H1 (cell line): Measurements from ENCODE around the gene DOP1A. TPM values are rescaled to one million over a fixed set of nuclear protein-coding genes. Genes with fewer than 3 reads are reported as not detected.

Experiments used
- CTCF ChIA-PET: fragments of 300-600 bp; sonication (Branson Sonifier 250); formaldehyde crosslinking; loops from one replicate; lab custom pipeline; 2021; ENCODE audit not compliant: partially characterized antibody; lab: Charles Lee
- POLR2A ChIA-PET: fragments of 300-600 bp; sonication (Branson Sonifier 250); formaldehyde crosslinking; loops from one replicate; lab custom pipeline; 2021; ENCODE audit warnings: inconsistent platforms; ENCODE audit not compliant: partially characterized antibody; lab: Charles Lee
- DNase-seq, 2 experiments: peaks; one replicate each; pipeline versions ENCODE4 v3.0.0 to v3.0.0-alpha.2; 2010 to 2022; ENCODE audit warnings: low spot score in 2 of 2, low read depth in 1 of 2, mixed read lengths in 1 of 2
- FAIRE-seq: peaks from 2 replicates; lab custom pipeline; 2011; peaks lifted over from hg19 to GRCh38; lab: Jason Lieb, UNC
- H2AFZ ChIP-seq: 2 replicates; pipeline ENCODE4 v1.8.1; 2012; ENCODE audit warnings: low read length, inconsistent platforms
- H2AK5ac ChIP-seq: 2 replicates; pipeline ENCODE4 v1.6.1; 2013; ENCODE audit warnings: low read depth, low read length
- H2BK120ac ChIP-seq: replicated peaks from 2 replicates; pipeline ENCODE3; 2013; ENCODE audit warnings: low read depth, low read length, inconsistent platforms
- H2BK12ac ChIP-seq: 2 replicates; pipeline ENCODE4 v1.6.1; 2013; ENCODE audit warnings: low read depth, low read length
- H2BK15ac ChIP-seq: 2 replicates; pipeline ENCODE4 v1.6.1; 2013; ENCODE audit warnings: low read length
- H2BK20ac ChIP-seq: 2 replicates; pipeline ENCODE4 v1.6.1; 2013; ENCODE audit warnings: low read length
- H2BK5ac ChIP-seq: 2 replicates; pipeline ENCODE4 v1.6.1; 2013; ENCODE audit warnings: low read depth, low read length
- H3K14ac ChIP-seq: 2 replicates; pipeline ENCODE4 v1.6.1; 2013; ENCODE audit warnings: inconsistent platforms; ENCODE audit not compliant: insufficient read length
- H3K18ac ChIP-seq: 2 replicates; pipeline ENCODE4 v1.6.1; 2013; ENCODE audit warnings: low read length; ENCODE audit errors: extremely low read depth
- H3K23ac ChIP-seq: 2 replicates; pipeline ENCODE4 v1.6.1; 2013; ENCODE audit warnings: inconsistent platforms; ENCODE audit not compliant: insufficient read length
- H3K23me2 ChIP-seq: 2 replicates; pipeline ENCODE4 v1.6.1; 2013; ENCODE audit warnings: low read depth, low read length
- H3K27ac ChIP-seq: 2 replicates; pipeline ENCODE4 v1.6.1; 2011; ENCODE audit warnings: low read depth, low read length, inconsistent platforms
- H3K27me3 ChIP-seq, 4 experiments: replicated peaks in 1 of 4; 1 replicate in 1 of 4; 2 replicates in 3 of 4; pipeline versions ENCODE4 v1.6.1 to v1.8.1; 2011 to 2013; ENCODE audit warnings: low read length in 3 of 4, mild to moderate bottlenecking in 3 of 4, inconsistent platforms in 2 of 4, mixed read lengths in 2 of 4, moderate library complexity in 1 of 4; ENCODE audit not compliant: control insufficient read depth in 3 of 4, insufficient read depth in 3 of 4; ENCODE audit errors: extremely low read depth in 1 of 4
- H3K36me3 ChIP-seq, 4 experiments: 2 replicates each; pipeline versions ENCODE4 v1.6.1 to v1.8.1; 2011 to 2013; ENCODE audit warnings: mild to moderate bottlenecking in 4 of 4, low read length in 3 of 4, moderate library complexity in 2 of 4, control low read depth in 1 of 4, inconsistent platforms in 1 of 4; ENCODE audit not compliant: insufficient read depth in 4 of 4, control insufficient read depth in 2 of 4
- H3K4ac ChIP-seq: replicated peaks from 2 replicates; pipeline ENCODE3; 2013; ENCODE audit warnings: low read length, low read depth, mixed read lengths, inconsistent platforms; ENCODE audit not compliant: insufficient read length
- H3K4me1 ChIP-seq, 4 experiments: replicated peaks in 1 of 4; 1 replicate in 1 of 4; 2 replicates in 3 of 4; pipeline versions ENCODE4 v1.6.1 to v1.8.1; 2011 to 2013; ENCODE audit warnings: low read length in 3 of 4, inconsistent platforms in 2 of 4, mixed read lengths in 1 of 4; ENCODE audit not compliant: insufficient read depth in 4 of 4, control insufficient read depth in 3 of 4
- H3K4me2 ChIP-seq, 2 experiments: 2 replicates each; pipeline versions ENCODE4 v1.6.1 to v1.8.1; 2011 to 2013; ENCODE audit warnings: low read depth in 2 of 2, low read length in 2 of 2, control low read depth in 1 of 2, inconsistent platforms in 1 of 2, mild to moderate bottlenecking in 1 of 2; ENCODE audit not compliant: insufficient read depth in 1 of 2
- H3K4me3 ChIP-seq, 4 experiments: fragments of 200-600, 300-600 bp in 1 of 4; sonication (generic), shearing (Covaris generic), sonication (Bioruptor Twin) in 1 of 4; 2 replicates each; pipeline versions ENCODE4 v1.5.1 to v1.8.1; 2011 to 2016; ENCODE audit warnings: low read length in 4 of 4, low read depth in 3 of 4, control low read depth in 2 of 4, inconsistent platforms in 2 of 4, mild to moderate bottlenecking in 2 of 4, mixed read lengths in 1 of 4, moderate library complexity in 1 of 4; ENCODE audit not compliant: insufficient read depth in 2 of 4; ENCODE audit errors: extremely low read depth in 1 of 4
- H3K56ac ChIP-seq: replicated peaks from 2 replicates; pipeline ENCODE3; 2013; ENCODE audit warnings: low read depth, mild to moderate bottlenecking, mixed read lengths, low read length, inconsistent platforms; ENCODE audit not compliant: insufficient read length
- H3K79me1 ChIP-seq: 2 replicates; pipeline ENCODE4 v1.6.1; 2013; ENCODE audit warnings: low read depth, low read length, control low read depth
- H3K79me2 ChIP-seq, 2 experiments: 2 replicates each; pipeline versions ENCODE4 v1.6.1 to v1.8.1; 2012 to 2013; ENCODE audit warnings: low read length in 2 of 2, mild to moderate bottlenecking in 2 of 2, inconsistent platforms in 1 of 2; ENCODE audit not compliant: insufficient read depth in 2 of 2, control insufficient read depth in 1 of 2
- H3K9ac ChIP-seq, 4 experiments: replicated peaks in 1 of 4; 1 replicate in 1 of 4; 2 replicates in 3 of 4; pipeline versions ENCODE4 v1.6.1 to v1.8.1; 2011 to 2013; ENCODE audit warnings: low read depth in 3 of 4, low read length in 3 of 4, control low read depth in 2 of 4, mild to moderate bottlenecking in 2 of 4, moderate library complexity in 2 of 4, inconsistent platforms in 1 of 4; ENCODE audit errors: extremely low read depth in 1 of 4
- H3K9me3 ChIP-seq, 2 experiments: 2 replicates each; pipeline versions ENCODE4 v1.6.1 to v1.8.1; 2012 to 2013; ENCODE audit warnings: mild to moderate bottlenecking in 2 of 2, moderate library complexity in 2 of 2, control low read depth in 1 of 2, inconsistent platforms in 1 of 2, low read depth in 1 of 2, low read length in 1 of 2, mixed read lengths in 1 of 2; ENCODE audit not compliant: insufficient read depth in 2 of 2
- H4K20me1 ChIP-seq, 2 experiments: replicated peaks in 1 of 2; 2 replicates each; pipeline versions ENCODE3 to v1.8.1; 2011 to 2013; ENCODE audit warnings: inconsistent platforms in 2 of 2, low read length in 2 of 2, mild to moderate bottlenecking in 1 of 2; ENCODE audit not compliant: insufficient read depth in 2 of 2, control insufficient read depth in 1 of 2
- H4K5ac ChIP-seq: 2 replicates; pipeline ENCODE4 v1.6.1; 2013; ENCODE audit warnings: low read length, low read depth, mixed read lengths, inconsistent platforms; ENCODE audit not compliant: insufficient read length
- H4K8ac ChIP-seq: 2 replicates; pipeline ENCODE4 v1.8.0; 2013; ENCODE audit warnings: mild to moderate bottlenecking, moderate library complexity, low read length, inconsistent platforms; ENCODE audit not compliant: insufficient read depth; ENCODE audit errors: extremely low read depth
- H4K91ac ChIP-seq: replicated peaks from 2 replicates; pipeline ENCODE3; 2013; ENCODE audit warnings: low read length, mixed read lengths, inconsistent platforms; ENCODE audit not compliant: insufficient read length
- MAFK ChIP-seq: IDR thresholded peaks from 2 replicates; pipeline ENCODE4 v1.6.1; 2012; ENCODE audit warnings: low read depth, mild to moderate bottlenecking, improper control_type of control experiment, low read length
- SAP30 ChIP-seq: fragments of 300-600 bp; sonication (generic); IDR thresholded peaks from 2 replicates; pipeline ENCODE4 v1.7.1; 2012; ENCODE audit warnings: low read length, moderate library complexity, mild to moderate bottlenecking, inconsistent platforms; ENCODE audit not compliant: insufficient read depth, insufficient replicate concordance
- WGBS, 2 experiments: shearing (Covaris generic) in 1 of 2; methylation state at CpG; one replicate each; pipeline versions ENCODE4 v1.1.6 to v1.1.7; 2013 to 2015; ENCODE audit warnings: low lambda C conversion rate in 2 of 2, mixed read lengths in 2 of 2, inconsistent platforms in 1 of 2, low coverage in 1 of 2, missing lambda C conversion rate in 1 of 2; ENCODE audit not compliant: insufficient replicate concordance in 2 of 2, insufficient coverage in 1 of 2, insufficient read length in 1 of 2; ENCODE audit errors: extremely low coverage in 1 of 2, missing lambda C conversion rate in 1 of 2; 5-methylcytosine and 5-hydroxymethylcytosine counted together
- polyA plus RNA-seq, 7 experiments: library from polyadenylated mRNA; depleted of rRNA in 3 of 7; stranded (reverse) in 5 of 7; unstranded in 2 of 7; fragments of >200 nt in 5 of 7; fragments of 200-250 nt in 2 of 7; gene quantifications; 1 replicate in 5 of 7; 2 replicates in 1 of 7; 4 replicates in 1 of 7; pipeline versions ENCODE4 v1.2.1 to v1.2.3, GENCODE V29; 2011 to 2013; ENCODE audit warnings: missing spikeins in 2 of 7, mixed read lengths in 2 of 7
- total RNA-seq: library from RNA; stranded (reverse); fragmentation: NEBNext Ultra II Directional; extraction: Animal tissue kit (Norgen Biotek cat#: 25700); gene quantifications from 2 replicates; pipeline ENCODE4 v1.2.1, GENCODE V29; 2021

DOP1A gene
- total and polyA plus RNA-seq, 2 of the 8 experiments (the other 6 are each of a cell fraction or from before 2014, with no cell fraction given): 7.5 to 14.7 TPM

- H2AK5ac ChIP-seq: no peak overlapping the region
- no peak overlapping the region for H2BK5ac ChIP-seq
- H3K23ac ChIP-seq: no peak overlapping the region
- no peak overlapping the region for H4K5ac ChIP-seq
- no peak overlapping the region for H2BK15ac ChIP-seq
- no peaks in the 10 kb centered on the region for H3K79me2 ChIP-seq
- no peak for DNase-seq
- H3K4ac ChIP-seq: no peak overlapping the region
- no peaks in the 10 kb centered on the region for H3K79me1 ChIP-seq
- 100% methylated on average over 1 of the region's 1 CpG; no CpG with 5 or more reads in 1 of the 2 experiments for WGBS, 2 experiments
- H3K4me2 ChIP-seq: no peak overlapping the region
- no peak overlapping the region for H3K4me3 ChIP-seq
- peaks cover 0 to 43% (median 12%) of the 10 kb centered on the region in 4 experiments; a peak in 5 of 8 replicates for H3K36me3 ChIP-seq
- no peaks in the 10 kb centered on the region for H3K9me3 ChIP-seq
- H2BK20ac ChIP-seq: no peak overlapping the region
- H3K4me1 ChIP-seq: no peaks in the 10 kb centered on the region
- FAIRE-seq: no peak
- no peak overlapping the region for H3K9ac ChIP-seq
- H3K14ac ChIP-seq: no peak overlapping the region
- ChIA-PET CTCF (interaction anchor here (1.2 kb wide), 1 partner anchor 75 kb away, joined by 5 read pairs; no protein-coding TSS in a partner anchor), POLR2A (no interaction called here)
- H3K27me3 ChIP-seq: no peaks in the 10 kb centered on the region
- H4K91ac ChIP-seq: no peak overlapping the region
- no peak overlapping the region for H3K56ac ChIP-seq
- H3K18ac ChIP-seq: no peak overlapping the region
- H3K23me2 ChIP-seq: no peaks in the 10 kb centered on the region
- H2AFZ ChIP-seq: no peak overlapping the region
- TF ChIP-seq MAFK (peak; percentile 84), SAP30 (no peak)
- TF ChIP-seq, all 59 proteins: peak for 1
- Histone ChIP-seq H3K27ac (no peak overlapping the region), H2BK120ac (no peak overlapping the region), H4K8ac (no peak overlapping the region), H2BK12ac (no peak overlapping the region), H4K20me1 (peaks cover 0 to 3% of the 10 kb centered on the region in 2 experiments)
These were observed 85.4 kb downstream of the DOP1A start for GRCh38 chr6:83152913-83153312.
